ENCODE measurements around the gene GSS. TPM values are rescaled to one million over a fixed set of nuclear protein-coding genes. Genes with fewer than 3 reads are reported as not detected.

The GSS gene
- total RNA-seq, 1 experiment from 2014 or later, result 83.6 TPM

GRCh38 chr20:35000311-35000921 is 44.8 kb upstream of the GSS start:
- no peak for DNase-seq (ENCODE audit: low read depth, low spot score)
- TF ChIP-seq SRF (IDR thresholded peaks at IDR 0.05; ENCODE audit: low read depth) (no peak), FOSL1 (IDR thresholded peaks at IDR 0.05; ENCODE audit: low read depth) (no peak), SP1 (IDR thresholded peaks at IDR 0.05; ENCODE audit: low read depth) (no peak), MAX (IDR thresholded peaks at IDR 0.05) (no peak)
- H3K4me2 ChIP-seq (ENCODE audit: low read length), result no peak overlapping the region
- no peaks in the 10 kb centered on the region for H3K4me1 ChIP-seq (ENCODE audit: control insufficient read depth in 1 of 2, insufficient read depth in 2 of 2, low read length in 2 of 2)
- no peaks in the 10 kb centered on the region for H4K20me1 ChIP-seq (ENCODE audit: insufficient read depth)
- POLR2A ChIA-PET, result no interaction called here
- no peak overlapping the region for H3K4me3 ChIP-seq (replicated peaks in 1 of 2; ENCODE audit: low read depth in 1 of 2, low read length in 2 of 2)
- no TSS peak for BruUV-seq (replicated peaks)
- H3K9ac ChIP-seq (ENCODE audit: low read length), result no peak overlapping the region
- intact Hi-C loops (cut with micrococcal nuclease), result no loop called here
- H3K79me2 ChIP-seq (ENCODE audit: insufficient read depth, low read length), result no peaks in the 10 kb centered on the region
- H2AFZ ChIP-seq (ENCODE audit: low read depth, low read length, poor library complexity, severe bottlenecking), result no peak overlapping the region
- CTCF ChIA-PET, result interaction anchor here (3.0 kb wide), 1 partner anchor 128 kb away, joined by 19 read pairs; the partner anchor contains the start of gene GGT7
- no peaks in the 10 kb centered on the region for H3K9me2 ChIP-seq (ENCODE audit: insufficient read depth)
- no peak for ATAC-seq
- H3K27ac ChIP-seq (ENCODE audit: low read depth, low read length), result no peak overlapping the region
- no peaks in the 10 kb centered on the region for H3K27me3 ChIP-seq (ENCODE audit: insufficient read depth, low read length)
- no peaks in the 10 kb centered on the region for H3K9me3 ChIP-seq (ENCODE audit: control insufficient read depth in 1 of 2, insufficient read depth in 1 of 2, low read depth in 1 of 2, low read length in 2 of 2)
- RAD21 ChIA-PET (ENCODE audit: low non-redundant PET in 1 of 2, low total read pairs in 2 of 2, uncharacterized antibody in 2 of 2, unreplicated experiment in 2 of 2), result interaction anchor here (1.4 to 1.6 kb wide), 2 partner anchors 126 kb away, joined by 5 to 8 read pairs; no protein-coding TSS in a partner anchor
- peaks cover 10 to 13% of the 10 kb centered on the region in 2 experiments; a peak in 3 of 4 replicates for H3K36me3 ChIP-seq (ENCODE audit: control insufficient read depth in 1 of 2, insufficient read depth in 2 of 2, low read length in 2 of 2)

- Histone ChIP-seq H3K4me2 (ENCODE audit: low read length) (no peak overlapping the region), H3K27me3 (ENCODE audit: insufficient read depth, low read length) (no peaks in the 10 kb centered on the region), H3K27ac (ENCODE audit: low read depth, low read length) (no peak overlapping the region), H3K79me2 (ENCODE audit: insufficient read depth, low read length) (no peaks in the 10 kb centered on the region), H3K36me3 (ENCODE audit: control insufficient read depth in 1 of 2, insufficient read depth in 2 of 2, low read length in 2 of 2) (peaks cover 7 to 9% of the 10 kb centered on the region in 2 experiments; a peak in 3 of 4 replicates), H3K9me2 (ENCODE audit: insufficient read depth) (no peaks in the 10 kb centered on the region), H4K20me1 (ENCODE audit: insufficient read depth) (no peaks in the 10 kb centered on the region), H3K4me1 (ENCODE audit: control insufficient read depth in 1 of 2, insufficient read depth in 2 of 2, low read length in 2 of 2) (no peaks in the 10 kb centered on the region), H3K9me3 (ENCODE audit: control insufficient read depth in 1 of 2, insufficient read depth in 1 of 2, low read depth in 1 of 2, low read length in 2 of 2) (no peaks in the 10 kb centered on the region), H2AFZ (ENCODE audit: low read depth, low read length, poor library complexity, severe bottlenecking) (no peak overlapping the region), H3K9ac (ENCODE audit: low read length) (no peak overlapping the region), H3K4me3 (replicated peaks in 1 of 2; ENCODE audit: low read depth in 1 of 2, low read length in 2 of 2) (no peak overlapping the region)
- BruUV-seq (replicated peaks), result no TSS peak
- intact Hi-C loops (cut with micrococcal nuclease), result no loop called here
- POLR2A ChIA-PET, result no interaction called here
- RAD21 ChIA-PET (ENCODE audit: low non-redundant PET in 1 of 2, low total read pairs in 2 of 2, uncharacterized antibody in 2 of 2, unreplicated experiment in 2 of 2), result no interaction called here
- ATAC-seq (no peak), DNase-seq (ENCODE audit: low read depth, low spot score) (no peak)
- CTCF ChIA-PET, result no interaction called here
- TF ChIP-seq REST (IDR thresholded peaks at IDR 0.05; ENCODE audit: low read depth) (no peak), EZH2phosphoT487 (IDR thresholded peaks at IDR 0.05; ENCODE audit: borderline replicate concordance) (no peak), CTCF (IDR thresholded peaks at IDR 0.05 in 2 of 3, conservative IDR thresholded peaks at IDR 0.05 in 1 of 3; ENCODE audit: borderline replicate concordance in 1 of 3, insufficient read depth in 1 of 3, low read depth in 2 of 3, low read length in 2 of 3) (no peak), ZBTB33 (IDR thresholded peaks at IDR 0.05; ENCODE audit: extremely low read depth, insufficient replicate concordance, low read length) (no peak), TCF7L2 (IDR thresholded peaks at IDR 0.05; ENCODE audit: borderline replicate concordance, extremely low read depth, insufficient read depth, insufficient read length) (no peak), SP1 (IDR thresholded peaks at IDR 0.05; ENCODE audit: low read depth) (no peak), CEBPB (IDR thresholded peaks at IDR 0.05; ENCODE audit: low read depth) (no peak), RAD21 (IDR thresholded peaks at IDR 0.05; ENCODE audit: low read depth) (no peak)
Measured at GRCh38 chr20:34999782-35000181, 44.2 kb upstream of the GSS start.

All from HCT116 (cell line).